ENCODE data around the gene FBXW8.

Gene FBXW8

DNA sequence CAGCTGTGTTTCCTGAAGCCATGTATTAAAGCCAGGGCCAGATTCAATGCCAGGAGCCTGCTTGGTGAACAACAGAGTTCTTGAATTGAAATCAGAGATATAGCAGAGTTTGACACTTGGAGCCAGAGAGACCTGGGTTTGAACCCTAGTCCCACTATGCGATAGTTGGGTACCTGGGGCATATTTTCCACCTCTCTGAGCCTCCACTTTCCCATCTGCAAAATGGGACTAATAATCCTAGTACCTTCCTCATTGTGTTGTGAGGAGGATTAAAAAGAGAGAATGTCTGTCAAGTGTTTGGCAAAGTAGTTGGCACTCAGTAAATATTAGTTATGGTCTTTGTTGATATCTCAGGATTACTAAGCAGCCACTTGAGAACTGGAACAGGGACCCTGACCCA lies 23.5 kb upstream of the FBXW8 start:
- DNase-seq (ENCODE audit: low read depth): no peak

DNA sequence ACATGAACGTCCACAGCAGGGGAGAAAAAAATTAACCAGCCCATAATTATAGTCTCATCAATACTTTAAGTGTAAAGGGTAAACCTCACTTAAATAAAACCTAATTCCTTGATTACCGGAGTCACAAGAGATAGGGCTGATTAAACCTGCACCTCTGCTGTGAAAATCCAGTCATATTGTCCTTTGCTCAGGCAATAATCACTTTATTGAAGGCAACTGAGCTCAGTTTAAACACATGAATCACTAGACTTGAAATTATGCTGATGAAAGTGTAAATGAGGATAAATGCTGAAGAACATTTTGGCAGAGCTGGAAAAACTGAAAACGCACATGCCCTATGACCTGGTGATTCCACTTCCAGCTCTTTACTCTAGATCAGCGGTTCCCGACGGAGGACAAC lies 22.9 kb upstream of the FBXW8 start:
- DNase-seq (ENCODE audit: low read depth): no peak

DNA sequence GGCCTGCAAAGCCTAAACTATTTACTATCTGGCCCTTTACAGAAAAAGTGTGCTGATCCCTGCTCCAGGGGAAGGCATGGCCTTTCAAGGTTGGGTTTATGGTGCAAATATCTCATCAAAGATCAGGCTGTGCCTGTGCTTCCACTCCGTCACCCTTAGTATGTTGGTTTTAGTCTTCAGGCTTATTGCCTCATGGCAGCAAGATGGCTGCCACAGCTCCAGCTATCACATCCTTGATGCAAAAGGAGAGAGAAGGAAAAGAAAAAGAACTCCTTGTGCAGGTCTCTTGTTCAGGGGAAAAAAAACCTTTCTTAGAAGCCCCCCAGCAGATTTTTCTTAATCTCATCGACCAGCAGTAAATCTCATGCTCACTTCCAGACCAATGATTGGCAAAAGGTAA lies 20.4 kb upstream of the FBXW8 start:
- no peak for DNase-seq (ENCODE audit: low read depth)

DNA sequence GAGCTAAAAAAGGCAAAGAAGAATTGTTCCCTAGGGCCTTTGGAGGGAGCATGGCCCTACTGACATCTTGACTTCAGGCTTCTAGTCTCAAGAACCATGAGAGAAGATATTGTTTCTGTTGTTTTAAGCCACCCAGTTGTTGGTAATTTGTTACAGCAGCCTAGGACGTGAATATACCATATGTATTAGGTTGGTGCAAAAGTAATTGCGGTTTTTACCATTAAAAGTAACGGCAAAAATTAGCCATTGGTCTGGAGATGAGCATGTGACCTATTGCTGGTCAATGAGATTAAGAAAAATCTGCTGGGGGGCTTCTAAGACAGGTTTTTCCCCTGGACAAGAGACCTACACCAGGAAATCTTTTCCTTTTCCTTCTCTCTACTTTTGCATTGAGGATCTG lies 19.7 kb upstream of the FBXW8 start:
- DNase-seq (ENCODE audit: low read depth): no peak

DNA sequence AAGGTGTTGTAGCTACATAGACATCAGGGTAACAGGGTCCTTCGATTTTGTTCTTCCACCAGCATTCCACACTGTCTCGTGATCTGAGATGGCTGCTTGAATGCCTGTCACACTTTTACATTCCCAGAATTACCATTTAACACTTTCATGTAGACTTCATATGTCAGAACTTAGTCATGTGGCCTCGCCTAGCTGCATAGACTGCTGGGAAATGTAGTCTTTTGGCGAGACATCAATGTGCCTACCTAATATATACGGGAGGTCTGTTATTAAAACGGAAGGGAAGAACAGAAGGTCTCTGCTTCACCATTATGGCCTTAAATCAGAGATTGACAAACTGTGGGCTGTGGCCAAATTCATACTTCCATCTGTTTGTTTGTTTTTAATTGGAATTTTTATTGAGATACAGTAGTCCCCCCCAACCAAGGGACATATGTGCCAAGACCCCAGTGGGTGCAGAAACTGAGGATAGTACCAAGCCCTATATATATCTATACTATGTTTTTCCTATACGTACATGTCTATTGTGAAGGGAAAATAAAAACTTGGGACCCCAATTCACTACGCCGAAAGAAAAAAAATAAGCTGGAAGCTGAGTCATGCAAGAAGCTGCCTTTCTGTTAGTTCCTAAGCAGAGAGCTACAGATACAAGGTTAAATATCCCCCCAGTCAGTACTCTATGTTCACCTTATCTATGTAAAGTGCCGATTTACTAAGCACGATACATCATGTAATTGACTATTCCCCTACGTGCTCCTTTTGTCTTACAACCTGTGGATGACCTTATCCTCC lies 18.2 kb upstream of the FBXW8 start:
- no peak for DNase-seq (ENCODE audit: low read depth)

DNA sequence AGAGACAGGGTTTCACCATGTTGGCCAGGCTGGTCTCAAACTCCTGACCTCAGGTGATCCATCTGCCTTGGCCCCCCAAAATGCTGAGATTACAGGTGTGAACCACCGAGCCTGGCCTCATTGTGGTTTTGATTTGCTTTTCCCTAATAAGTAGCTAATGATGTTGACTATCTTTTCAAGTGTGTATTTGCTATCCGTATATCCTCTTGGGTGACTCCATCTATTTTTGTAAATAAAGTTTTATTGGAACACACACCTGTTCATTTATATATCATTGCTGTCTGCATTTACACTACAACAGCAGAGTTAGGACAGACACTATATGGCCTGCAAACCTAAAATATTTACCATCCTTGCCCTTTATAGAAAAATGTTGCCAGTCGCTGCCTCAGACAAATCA lies 15.8 kb upstream of the FBXW8 start:
- DNase-seq (ENCODE audit: low read depth): no peak

DNA sequence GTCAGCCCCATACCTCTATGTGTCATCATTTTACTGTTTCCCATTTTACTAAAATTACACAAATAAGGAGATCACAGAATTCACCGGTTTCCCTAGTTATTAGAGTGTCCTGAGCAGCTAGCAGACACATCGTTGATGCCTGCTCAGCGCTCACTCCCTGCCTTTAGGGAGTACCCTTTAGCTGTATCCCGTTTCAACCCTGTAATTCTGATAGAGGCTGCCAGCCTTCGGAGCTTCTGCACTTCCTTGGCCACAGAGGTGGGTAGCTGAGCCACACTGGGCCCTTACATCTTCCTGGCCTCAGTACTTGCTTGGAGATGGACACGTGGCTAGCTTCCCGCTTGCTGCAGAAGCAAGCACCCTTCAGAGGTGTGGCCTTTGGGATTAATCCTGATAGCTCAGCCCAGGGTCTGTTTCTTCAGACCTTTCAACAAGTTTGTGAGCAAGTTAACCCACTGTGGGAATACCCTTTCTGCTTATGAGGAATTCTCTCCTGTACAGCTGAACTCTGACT lies 14.3 kb upstream of the FBXW8 start:
- DNase-seq (ENCODE audit: low read depth): no peak

DNA sequence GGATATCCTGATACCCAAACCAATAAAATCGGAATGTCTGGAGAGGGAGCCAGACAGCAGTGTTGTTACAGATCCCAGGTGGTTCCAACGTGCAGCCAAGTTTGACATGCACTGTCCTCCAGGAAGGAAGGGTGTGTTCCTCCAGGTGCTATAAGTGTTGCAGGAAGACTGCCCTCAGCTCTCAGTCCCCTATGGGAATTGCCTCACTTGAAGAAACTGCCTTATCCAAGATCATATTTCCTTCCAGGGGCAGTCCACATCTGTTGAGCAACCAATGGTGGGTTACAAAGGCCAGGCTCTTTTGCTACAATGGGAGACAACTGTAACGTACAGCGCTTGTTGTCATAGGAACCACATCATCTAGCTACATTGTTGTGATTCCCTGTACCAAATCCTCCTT lies 13.3 kb upstream of the FBXW8 start:
- no peak for DNase-seq (ENCODE audit: low read depth)

DNA sequence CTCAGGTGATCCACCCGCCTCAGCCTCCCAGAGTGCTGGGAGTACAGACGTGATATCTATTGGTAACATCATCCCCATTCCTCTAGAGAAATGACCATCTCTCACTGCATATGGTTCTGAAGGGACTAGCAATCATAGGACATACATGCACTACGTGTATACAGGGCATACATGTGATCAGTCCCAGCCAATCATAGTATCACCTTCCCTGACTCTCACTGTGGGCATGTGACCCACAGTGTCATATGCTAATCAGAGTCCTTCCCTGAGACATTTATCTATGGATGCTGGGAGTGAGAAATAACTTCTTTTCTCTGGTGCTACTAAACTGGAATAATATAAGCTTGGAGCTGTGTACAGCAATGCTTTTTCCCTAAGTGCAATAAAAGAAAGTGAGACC lies 12.1 kb upstream of the FBXW8 start:
- no peak for DNase-seq (ENCODE audit: low read depth)

DNA sequence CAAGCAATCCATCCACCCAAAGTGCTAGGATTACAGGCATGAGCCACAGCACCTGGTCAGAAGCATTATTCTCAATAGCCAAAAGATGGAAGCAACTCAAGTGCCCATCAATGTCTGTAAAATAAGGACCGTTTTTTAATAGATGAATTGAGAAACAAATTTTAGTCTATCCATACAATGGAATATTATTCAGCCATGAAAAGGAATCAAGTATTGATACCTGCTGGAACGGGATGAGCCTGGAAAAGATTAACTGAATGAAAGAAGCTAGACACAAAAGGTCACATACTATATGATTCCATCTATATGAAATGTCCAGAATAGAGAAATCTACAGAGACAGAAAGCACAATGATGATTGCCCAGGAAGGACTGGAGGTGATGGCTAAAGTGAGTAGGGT lies 9.1 kb upstream of the FBXW8 start:
- no peak for DNase-seq (ENCODE audit: low read depth)

DNA sequence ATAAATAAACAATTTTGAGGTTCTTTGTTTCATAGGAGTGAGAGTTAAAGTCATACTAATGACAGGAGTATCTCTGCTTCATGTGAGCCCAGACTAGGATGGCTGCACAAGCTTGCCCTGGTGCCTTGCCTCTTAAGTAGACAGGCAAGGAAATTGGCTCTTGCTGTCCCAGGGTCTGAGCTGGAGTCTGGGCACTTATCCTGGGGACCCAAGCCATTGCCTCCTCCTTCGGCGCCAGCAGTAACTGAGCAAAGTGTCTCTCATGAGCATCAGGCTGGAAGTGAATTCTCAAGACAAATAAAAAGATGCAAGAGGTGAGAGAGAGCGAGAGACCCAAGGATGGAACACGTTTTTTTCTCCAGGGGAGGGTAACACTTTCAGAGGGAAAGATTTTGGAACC lies 6.9 kb upstream of the FBXW8 start:
- DNase-seq (ENCODE audit: low read depth): no peak

DNA sequence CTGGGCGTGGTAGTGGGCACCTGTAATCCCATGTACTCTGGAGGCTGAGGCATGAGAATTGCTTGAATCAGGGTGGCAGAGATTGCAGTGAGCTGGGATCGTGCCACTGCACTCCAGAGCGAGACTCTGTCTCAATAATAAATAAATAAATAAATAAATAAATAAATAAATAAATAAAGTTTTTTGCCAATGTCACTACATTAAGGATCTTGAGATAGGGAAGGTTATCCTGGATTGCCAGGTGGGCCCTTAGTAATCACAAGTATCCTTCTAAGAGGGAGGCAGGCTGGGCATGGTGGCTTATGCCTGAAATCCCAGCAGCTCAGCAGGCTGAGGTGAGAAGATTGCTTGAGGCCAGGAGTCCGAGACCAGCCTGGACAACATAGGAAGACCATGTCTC lies 4.5 kb upstream of the FBXW8 start:
- DNase-seq (ENCODE audit: low read depth): no peak

DNA sequence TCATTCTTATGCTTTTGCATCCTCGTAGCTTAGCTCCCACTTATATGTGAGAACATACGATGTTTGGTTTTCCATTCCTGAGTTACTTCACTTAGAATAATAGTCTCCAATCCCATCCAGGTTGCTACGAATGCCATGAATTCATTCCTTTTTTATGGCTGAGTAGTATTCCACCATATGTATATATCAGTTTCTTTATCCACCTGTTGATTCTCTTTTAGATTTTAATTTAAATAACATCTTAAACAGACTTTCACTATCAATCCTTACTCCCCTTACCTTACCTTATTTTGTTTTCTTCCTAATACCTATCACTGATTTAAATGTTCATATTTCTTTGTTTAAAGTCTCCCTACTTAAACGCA lies 488 bp upstream of the FBXW8 start:
- no peak for DNase-seq (ENCODE audit: low read depth)

DNA sequence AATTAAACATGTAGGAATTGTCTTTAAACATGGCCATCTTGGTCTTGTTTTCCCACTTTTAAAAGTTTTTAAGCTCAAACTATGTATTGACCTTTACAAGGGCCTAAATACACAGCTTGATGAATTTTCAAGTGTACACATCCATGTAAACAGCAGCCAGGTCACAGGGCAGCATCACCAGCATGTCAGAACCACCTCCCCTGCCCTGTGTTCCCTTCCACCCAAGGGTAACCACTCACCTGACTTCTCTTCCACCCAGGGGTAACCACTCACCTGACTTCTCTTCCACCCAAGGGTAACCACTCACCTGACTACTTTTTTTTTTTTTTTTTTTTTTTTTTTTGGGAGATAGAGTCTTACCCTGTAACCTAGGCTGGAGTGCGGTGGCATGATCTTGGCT lies 4.6 kb downstream of the FBXW8 start:
- DNase-seq (ENCODE audit: low read depth): no peak

DNA sequence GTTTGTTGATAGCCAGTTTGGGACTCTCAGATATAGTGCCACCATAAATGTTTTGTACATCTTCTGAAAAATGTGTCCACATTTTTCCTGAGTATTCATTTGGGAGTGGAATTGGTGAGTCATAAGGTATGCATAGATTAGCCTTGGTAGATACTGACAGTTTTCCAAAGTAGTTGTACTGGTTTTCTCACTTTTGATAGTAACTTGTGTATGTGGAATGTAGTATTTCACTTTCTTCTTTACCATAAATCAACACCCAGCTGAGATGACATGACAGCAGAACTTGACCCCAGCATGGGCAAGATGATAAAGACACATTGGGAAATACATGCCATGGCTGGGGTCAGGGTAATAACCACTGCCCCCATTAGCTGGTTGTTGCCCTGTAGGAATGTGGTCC lies 5.4 kb downstream of the FBXW8 start:
- no peak for DNase-seq (ENCODE audit: low read depth)

DNA sequence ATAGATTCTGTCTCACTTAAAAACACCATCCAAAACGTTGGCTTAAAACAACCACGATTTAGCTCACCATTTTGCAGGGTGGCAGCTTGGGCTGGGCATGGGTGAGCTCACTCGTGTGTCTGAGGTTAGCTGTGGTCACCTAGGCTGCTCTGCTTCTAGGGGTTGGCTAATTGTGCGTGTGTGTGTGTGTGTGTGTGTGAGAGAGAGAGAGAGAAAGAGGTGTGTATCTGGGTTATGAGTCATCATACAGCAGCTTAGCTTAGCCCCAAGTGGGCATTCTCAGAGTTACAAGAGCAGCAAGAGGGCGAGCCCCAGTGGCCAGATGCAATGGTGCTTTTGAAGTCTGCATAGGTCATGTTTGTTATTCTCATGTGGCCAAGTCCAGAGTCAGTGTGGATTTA lies 6.0 kb downstream of the FBXW8 start:
- peak; percentile 75 for DNase-seq (ENCODE audit: low read depth)

DNA sequence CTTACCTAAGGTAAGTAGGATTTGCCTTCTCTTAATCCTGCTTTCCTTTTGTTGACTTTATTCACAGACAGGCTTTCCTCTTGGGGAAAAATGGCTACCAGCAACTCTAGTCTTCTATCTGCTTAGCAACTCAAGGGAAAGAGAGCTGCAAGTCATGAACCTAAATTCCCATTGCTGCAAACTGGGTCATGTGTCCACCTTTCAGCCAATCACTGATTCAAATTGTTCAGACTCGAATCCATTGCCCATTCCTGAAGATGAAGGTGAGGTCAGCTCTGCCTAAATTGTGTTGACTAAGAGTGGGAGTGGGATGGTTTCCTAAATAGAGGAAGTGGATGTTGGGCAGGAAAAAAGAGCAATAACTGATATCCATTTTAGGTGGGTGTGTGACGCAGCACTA lies 7.7 kb downstream of the FBXW8 start:
- DNase-seq (ENCODE audit: low read depth): no peak

DNA sequence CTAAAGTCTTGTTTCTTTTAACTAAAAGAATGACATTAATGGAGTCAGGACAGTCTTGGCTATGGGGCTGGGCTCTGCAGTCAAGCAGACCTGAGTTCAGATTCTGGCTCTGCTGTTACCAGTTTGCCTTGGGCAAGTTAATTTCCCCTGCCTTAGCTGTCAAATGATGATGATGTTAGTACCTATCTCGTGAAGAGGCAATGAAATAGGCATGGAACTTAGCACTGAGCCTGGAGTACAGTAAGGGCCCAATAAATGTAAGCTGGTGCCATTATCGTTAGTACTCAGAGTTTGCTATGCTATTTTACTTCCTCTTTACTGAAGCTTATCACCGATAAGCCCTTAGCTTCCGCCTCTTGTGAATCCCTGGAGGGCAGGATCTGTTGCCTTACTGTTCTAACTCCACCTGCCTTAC lies 8.5 kb downstream of the FBXW8 start:
- DNase-seq (ENCODE audit: low read depth): no peak

DNA sequence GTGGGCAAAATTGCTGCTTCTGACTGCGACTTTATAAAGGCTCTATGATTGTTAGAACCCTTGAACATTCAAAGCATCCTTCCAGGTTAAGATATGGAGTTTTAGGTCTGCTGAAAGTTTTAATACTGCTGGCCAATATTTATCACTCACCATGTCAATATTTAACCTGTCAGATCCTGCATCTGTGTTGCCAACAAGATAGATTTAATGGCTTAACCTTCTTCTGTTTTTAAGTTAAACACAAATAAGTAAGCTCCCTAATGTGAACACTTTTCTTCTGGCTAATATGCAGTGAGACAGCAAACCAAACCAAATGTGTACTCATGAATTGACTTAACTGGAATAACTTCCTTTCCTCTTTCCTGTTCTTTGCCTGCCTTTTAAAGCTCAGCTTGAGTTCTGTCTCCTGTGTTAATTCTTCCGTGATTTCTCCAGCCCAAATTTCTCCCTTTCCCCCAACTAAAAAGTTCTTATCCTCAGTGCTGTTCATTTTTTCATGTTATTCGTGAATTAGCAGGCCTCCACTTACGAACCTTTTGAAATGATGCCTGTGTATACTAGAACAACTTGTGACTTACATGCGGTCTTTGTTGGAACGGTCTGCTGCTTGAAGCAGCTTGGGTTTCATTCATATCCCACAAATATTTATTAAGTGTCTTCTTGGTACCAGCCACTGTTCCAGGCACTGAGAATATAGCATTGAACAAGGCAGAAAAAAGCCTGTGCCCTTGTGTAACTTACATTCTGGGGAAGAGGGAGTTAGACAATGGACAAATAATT lies 9.1 kb downstream of the FBXW8 start:
- no peak for DNase-seq (ENCODE audit: low read depth)

DNA sequence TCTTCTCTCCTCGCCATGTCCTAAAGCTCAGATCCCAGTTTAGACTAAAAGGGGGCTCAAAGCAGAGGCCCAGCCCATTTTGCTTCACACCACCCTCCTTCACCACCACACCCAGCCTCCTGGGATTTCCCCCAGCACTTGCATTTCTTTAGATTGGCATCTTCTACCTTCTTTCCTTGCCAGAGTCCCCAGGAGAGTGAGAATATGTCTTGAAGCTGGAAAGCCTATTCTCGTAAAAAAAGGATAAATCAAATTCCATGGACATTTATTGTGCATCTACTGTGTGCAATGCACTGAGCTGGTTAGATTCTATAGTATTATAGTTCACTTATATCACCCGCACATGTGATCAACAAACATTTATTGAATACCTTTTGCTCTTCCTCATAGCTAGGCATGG lies 10.2 kb downstream of the FBXW8 start:
- DNase-seq (ENCODE audit: low read depth): no peak

DNA sequence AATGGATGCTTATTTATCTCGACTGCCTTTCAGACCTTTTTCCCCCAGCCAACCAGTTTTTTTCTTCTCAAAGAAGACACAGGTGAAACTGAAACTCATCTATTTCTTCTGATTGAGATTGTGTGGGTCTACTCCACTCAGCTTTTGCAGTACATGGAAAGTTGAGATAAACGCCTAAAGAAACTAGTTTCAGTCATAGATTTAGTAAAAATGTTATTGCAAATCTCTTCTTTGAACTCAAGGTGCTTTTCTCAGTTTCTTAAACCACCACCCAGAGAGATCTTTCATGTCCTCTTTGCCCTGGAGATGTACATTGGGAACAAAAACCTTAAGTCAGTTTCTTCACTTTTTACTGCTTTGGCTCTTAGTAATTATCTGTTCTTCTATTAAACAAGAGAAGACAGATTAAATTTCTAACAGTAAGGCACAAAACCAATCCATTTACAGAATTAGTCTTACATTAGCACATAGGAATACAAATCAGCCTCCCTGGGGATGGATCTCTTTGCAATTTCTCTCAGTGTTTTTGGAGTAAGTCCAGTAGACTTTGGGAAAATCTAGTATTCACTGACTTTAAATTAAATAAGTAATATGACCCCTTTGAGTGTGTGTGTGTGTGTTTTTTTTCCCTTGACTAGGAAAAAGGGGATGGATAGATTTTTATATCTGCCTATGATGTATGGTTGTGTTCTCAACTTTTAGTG lies 11.6 kb downstream of the FBXW8 start:
- DNase-seq (ENCODE audit: low read depth): no peak

DNA sequence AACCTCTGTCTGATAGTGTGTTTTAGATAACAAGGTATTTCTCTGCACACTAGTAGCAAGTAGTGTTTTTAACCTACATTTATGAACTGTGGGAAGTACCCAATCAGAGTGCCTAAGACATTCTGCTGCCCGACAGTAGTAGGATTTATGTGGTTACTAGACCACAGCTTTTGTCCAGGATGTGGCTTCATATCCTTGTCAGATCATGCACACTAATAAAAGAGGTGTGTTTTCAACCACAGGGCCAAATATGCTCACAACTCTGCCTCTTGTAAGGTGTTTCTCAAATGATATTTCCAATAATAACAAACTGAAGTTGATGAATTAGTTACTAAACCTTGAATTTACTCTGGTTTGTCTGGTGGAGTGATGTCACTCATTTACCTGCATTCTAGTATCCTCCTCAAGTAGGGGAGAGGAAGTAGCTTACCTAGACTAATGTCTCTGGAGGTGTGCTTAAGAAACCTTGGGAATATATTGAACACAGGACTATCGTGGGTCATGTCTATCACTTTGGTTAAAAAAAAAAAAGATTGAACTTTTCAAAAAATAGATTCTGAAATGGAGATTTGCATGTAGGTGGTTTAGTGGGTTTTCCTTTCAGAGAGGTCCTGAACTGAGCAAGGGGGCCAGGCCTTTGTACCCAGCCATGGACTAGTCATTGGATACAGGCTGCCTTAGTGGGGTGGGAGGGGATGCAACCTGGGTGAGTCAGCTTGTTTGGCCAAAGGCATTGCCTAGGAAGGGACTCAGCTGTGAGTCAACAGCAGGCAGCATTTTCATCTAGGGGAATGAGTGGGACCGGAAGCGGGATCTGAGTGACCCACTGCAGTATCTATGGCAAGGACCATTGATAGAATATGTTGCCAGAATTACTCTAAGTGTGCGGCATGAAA lies 14.1 kb downstream of the FBXW8 start:
- DNase-seq (ENCODE audit: low read depth): peak; percentile 68
